ENCODE measurements around the gene GOLGA5.
"Not testable (repeated sequence)": the region's sequence is repeated elsewhere in the genome, so short reads cannot be mapped to it uniquely, and the experiment has no call there.

GOLGA5 gene

DNA sequence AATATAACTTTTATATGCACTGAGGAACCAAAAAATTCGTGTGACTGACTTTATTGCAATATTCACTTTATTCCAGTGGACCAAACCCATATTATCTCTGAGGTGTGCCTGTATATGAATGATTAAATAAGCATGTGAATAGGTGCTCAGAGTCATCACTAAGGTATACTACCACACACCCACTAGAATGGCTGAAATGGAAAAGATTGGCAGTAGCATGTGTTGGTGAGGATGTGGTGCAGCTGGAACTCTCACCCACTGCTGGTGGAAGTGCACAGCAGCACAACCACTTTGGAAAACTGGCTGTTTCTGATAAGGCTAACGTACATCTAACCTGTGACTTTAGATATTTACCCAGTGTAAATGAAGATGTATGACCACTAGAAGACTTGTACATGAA, 36.8 kb downstream of the GOLGA5 start:
- H3K27me3 ChIP-seq: no peaks in the 10 kb centered on the region
- H3K4me1 ChIP-seq: no peaks in the 10 kb centered on the region
- peaks cover 83 to 98% (median 94%) of the 10 kb centered on the region in 11 experiments for H3K36me3 ChIP-seq
- 0 out of 22 replicates have a peak, but pooled peaks cover 0 to 6% (median 0%) of the 10 kb centered on the region in 11 experiments for H4K20me1 ChIP-seq
- H3K27ac ChIP-seq: no peak overlapping the region
- H3K4me3 ChIP-seq: no peak overlapping the region
- TF ChIP-seq Cebpa-rat (IDR thresholded peaks at IDR 0.05): no peak
- no peaks in the 10 kb centered on the region for H3K9me3 ChIP-seq (replicated peaks in 1 of 11)
- H3K4me2 ChIP-seq: no peak overlapping the region
- no peak overlapping the region for H3K9ac ChIP-seq

- peaks cover 81 to 97% (median 92%) of the 10 kb centered on the region in 11 experiments for H3K36me3 ChIP-seq
- no peak overlapping the region for H3K9ac ChIP-seq
- H3K27ac ChIP-seq: no peak overlapping the region
- H3K9me3 ChIP-seq (replicated peaks in 1 of 11): no peaks in the 10 kb centered on the region
- TF ChIP-seq Cebpa-rat (IDR thresholded peaks at IDR 0.05): no peak
- H3K4me3 ChIP-seq: no peak overlapping the region
- no peak overlapping the region for H3K4me2 ChIP-seq
- H3K4me1 ChIP-seq: no peaks in the 10 kb centered on the region
- peaks cover 0 to 6% (median 0%) of the 10 kb centered on the region in 11 experiments; a peak in 1 of 22 replicates for H4K20me1 ChIP-seq
- no peaks in the 10 kb centered on the region for H3K27me3 ChIP-seq
These were observed 38.1 kb downstream of the GOLGA5 start for GRCh38 chr14:92832137-92832700.

DNA sequence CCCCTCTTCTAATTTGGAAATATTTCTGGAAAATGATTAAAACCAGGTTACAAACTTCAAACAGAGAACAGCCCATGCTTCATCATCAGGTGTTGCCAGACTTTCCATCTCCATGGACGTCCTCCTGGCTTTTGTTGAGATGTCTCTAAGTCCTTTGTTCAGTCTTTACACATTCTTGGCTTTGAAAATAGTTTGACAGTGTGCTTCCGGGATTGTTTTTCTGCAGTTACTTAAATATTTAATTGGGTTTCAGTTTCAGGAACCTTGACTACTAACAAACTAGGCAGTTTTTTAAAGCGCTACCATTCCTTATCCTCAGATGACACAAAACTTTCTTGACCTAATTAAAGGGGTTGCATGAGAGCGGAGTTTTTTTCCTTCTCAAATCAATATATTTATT, 47.8 kb downstream of the GOLGA5 start:
- H3K27ac ChIP-seq: no peak overlapping the region
- H3K4me3 ChIP-seq: no peak overlapping the region
- H3K9me3 ChIP-seq (replicated peaks in 1 of 11): peaks cover 0 to 6% (median 0%) of the 10 kb centered on the region in 11 experiments; a peak in 1 of 22 replicates
- no peaks in the 10 kb centered on the region for H3K27me3 ChIP-seq
- no peak for TF ChIP-seq Cebpa-rat (IDR thresholded peaks at IDR 0.05)
- H3K4me1 ChIP-seq: peaks cover 7 to 34% (median 11%) of the 10 kb centered on the region in 10 experiments; a peak in 19 of 20 replicates
- no peak overlapping the region for H3K4me2 ChIP-seq
- H3K36me3 ChIP-seq: peaks cover 45 to 58% (median 49%) of the 10 kb centered on the region in 11 experiments
- no peak overlapping the region for H3K9ac ChIP-seq
- no peaks in the 10 kb centered on the region for H4K20me1 ChIP-seq

DNA sequence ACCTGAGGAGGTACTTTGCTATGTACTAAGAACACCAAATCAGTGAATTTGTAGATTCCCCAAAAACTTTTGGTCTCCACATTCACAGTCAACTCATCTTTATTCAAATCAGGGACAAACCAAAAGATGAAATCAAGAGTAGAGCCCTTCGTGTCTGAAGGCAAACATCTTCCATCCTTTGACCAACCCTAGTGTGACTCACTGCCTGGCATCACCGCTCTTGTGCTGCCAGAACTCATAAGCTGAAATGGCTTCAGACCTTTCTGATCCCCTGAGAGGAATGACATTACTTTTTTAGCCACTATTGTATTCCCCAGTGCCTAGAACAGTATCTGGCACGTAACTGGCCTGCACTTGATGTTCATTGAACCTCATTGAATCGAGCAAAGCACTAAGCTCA, 50.1 kb downstream of the GOLGA5 start:
- Histone ChIP-seq H3K27me3 (no peaks in the 10 kb centered on the region), H3K9ac (no peak overlapping the region), H3K27ac (peak overlapping the region in 1 of 11 experiments; percentile 2; a peak in 1 of 22 replicates), H3K4me3 (no peak overlapping the region), H3K4me1 (peaks cover 16 to 49% (median 25%) of the 10 kb centered on the region in 10 experiments), H4K20me1 (no peaks in the 10 kb centered on the region), H3K36me3 (peaks cover 22 to 35% (median 28%) of the 10 kb centered on the region in 11 experiments), H3K4me2 (peak overlapping the region in 5 of 11 experiments; percentile 5 to 44 (median 21); a peak in 6 of 22 replicates), H3K9me3 (replicated peaks in 1 of 11) (peaks cover 0 to 6% (median 0%) of the 10 kb centered on the region in 11 experiments; a peak in 1 of 22 replicates)
- TF ChIP-seq Cebpa-rat (IDR thresholded peaks at IDR 0.05): no peak

DNA sequence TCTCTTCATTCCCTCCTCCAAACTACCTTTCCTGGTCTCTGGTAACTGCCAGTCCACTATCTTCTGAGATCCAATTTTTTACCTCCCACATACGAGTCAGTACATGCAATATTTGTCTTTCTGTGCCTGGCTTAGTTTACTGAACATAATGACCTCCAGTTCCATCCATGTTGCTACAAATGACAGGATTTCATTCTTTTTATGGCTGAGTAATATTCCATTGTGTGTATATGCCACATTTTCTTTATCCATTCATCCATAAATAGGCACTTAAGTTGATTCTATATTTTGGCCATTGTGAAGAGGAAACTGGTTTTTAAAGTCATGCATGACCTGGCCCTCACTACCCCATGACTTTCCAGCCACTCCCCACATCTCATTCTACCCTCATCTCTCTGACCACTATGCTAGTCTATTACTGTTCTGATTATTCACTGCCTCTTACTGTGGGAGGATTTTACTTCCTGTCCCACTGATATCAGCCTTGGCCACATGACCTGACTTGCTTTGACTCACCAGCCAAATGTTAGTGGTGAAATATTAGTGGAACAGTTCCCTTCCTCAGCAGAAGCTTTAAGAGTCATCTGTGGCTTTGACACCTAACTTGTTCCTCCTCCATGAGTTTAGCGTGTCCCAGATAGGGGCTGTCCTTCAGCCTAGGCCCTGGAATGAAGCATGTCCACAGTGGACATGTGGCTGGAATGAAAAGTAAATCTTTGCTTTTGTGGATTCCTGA, 52.2 kb downstream of the GOLGA5 start:
- TF ChIP-seq Cebpa-rat (IDR thresholded peaks at IDR 0.05): no peak
- H4K20me1 ChIP-seq: no peaks in the 10 kb centered on the region
- H3K9ac ChIP-seq: peak overlapping the region in 1 of 11 experiments; percentile 39; a peak in 1 of 22 replicates
- H3K27ac ChIP-seq: peak overlapping the region in 4 of 11 experiments; percentile 15 to 73 (median 53); a peak in 7 of 22 replicates
- H3K4me1 ChIP-seq: peaks cover 16 to 60% (median 32%) of the 10 kb centered on the region in 10 experiments
- peaks cover 0 to 17% (median 8%) of the 10 kb centered on the region in 11 experiments; a peak in 14 of 22 replicates for H3K9me3 ChIP-seq (replicated peaks in 1 of 11)
- H3K27me3 ChIP-seq: no peaks in the 10 kb centered on the region
- peaks cover 1 to 14% (median 7%) of the 10 kb centered on the region in 11 experiments; a peak in 17 of 22 replicates for H3K36me3 ChIP-seq
- H3K4me2 ChIP-seq: peak overlapping the region in 8 of 11 experiments; percentile 2 to 78 (median 42); a peak in 13 of 22 replicates
- no peak overlapping the region for H3K4me3 ChIP-seq

GRCh38 chr14:92847278-92847677, 53.2 kb downstream of the GOLGA5 start:
- H3K4me2 ChIP-seq: peak overlapping the region; percentile 2 to 78 (median 28); a peak in 18 of 22 replicates
- peak overlapping the region in 3 of 11 experiments; percentile 28 to 73 (median 50); a peak in 5 of 22 replicates for H3K27ac ChIP-seq
- peaks cover 0 to 4% (median 0%) of the 10 kb centered on the region in 11 experiments; a peak in 1 of 22 replicates for H3K36me3 ChIP-seq
- H3K4me3 ChIP-seq: no peak overlapping the region
- H3K9me3 ChIP-seq (replicated peaks in 1 of 11): peaks cover 0 to 17% (median 8%) of the 10 kb centered on the region in 11 experiments; a peak in 16 of 22 replicates
- no peaks in the 10 kb centered on the region for H4K20me1 ChIP-seq
- TF ChIP-seq Cebpa-rat (IDR thresholded peaks at IDR 0.05): no peak
- H3K27me3 ChIP-seq: no peaks in the 10 kb centered on the region
- H3K4me1 ChIP-seq: peaks cover 16 to 60% (median 32%) of the 10 kb centered on the region in 10 experiments
- H3K9ac ChIP-seq: peak overlapping the region in 1 of 11 experiments; percentile 35; a peak in 1 of 22 replicates

GRCh38 chr14:92847749-92848148, 53.6 kb downstream of the GOLGA5 start:
- H3K27ac ChIP-seq: peak overlapping the region in 1 of 11 experiments; percentile 73; a peak in 2 of 22 replicates
- no peak overlapping the region for H3K9ac ChIP-seq
- H3K27me3 ChIP-seq: no peaks in the 10 kb centered on the region
- no peaks in the 10 kb centered on the region for H4K20me1 ChIP-seq
- TF ChIP-seq Cebpa-rat (IDR thresholded peaks at IDR 0.05): no peak
- H3K4me1 ChIP-seq: peaks cover 16 to 60% (median 32%) of the 10 kb centered on the region in 10 experiments
- H3K4me2 ChIP-seq: peak overlapping the region; percentile 2 to 78 (median 28); a peak in 17 of 22 replicates
- peaks cover 0 to 17% (median 12%) of the 10 kb centered on the region in 11 experiments; a peak in 17 of 22 replicates for H3K9me3 ChIP-seq (replicated peaks in 1 of 11)
- H3K36me3 ChIP-seq: no peaks in the 10 kb centered on the region
- no peak overlapping the region for H3K4me3 ChIP-seq

GRCh38 chr14:92848887-92849286, 54.8 kb downstream of the GOLGA5 start:
- Histone ChIP-seq H3K27me3 (no peaks in the 10 kb centered on the region), H3K4me2 (peak overlapping the region in 5 of 11 experiments; percentile 1 to 54 (median 24); a peak in 7 of 22 replicates), H3K27ac (no peak overlapping the region), H3K4me1 (peaks cover 20 to 59% (median 31%) of the 10 kb centered on the region in 10 experiments), H3K9me3 (replicated peaks in 1 of 11) (peaks cover 0 to 24% (median 14%) of the 10 kb centered on the region in 11 experiments; a peak in 17 of 22 replicates), H4K20me1 (no peaks in the 10 kb centered on the region), H3K9ac (no peak overlapping the region), H3K4me3 (no peak overlapping the region), H3K36me3 (no peaks in the 10 kb centered on the region)
- TF ChIP-seq Cebpa-rat (IDR thresholded peaks at IDR 0.05): no peak

DNA sequence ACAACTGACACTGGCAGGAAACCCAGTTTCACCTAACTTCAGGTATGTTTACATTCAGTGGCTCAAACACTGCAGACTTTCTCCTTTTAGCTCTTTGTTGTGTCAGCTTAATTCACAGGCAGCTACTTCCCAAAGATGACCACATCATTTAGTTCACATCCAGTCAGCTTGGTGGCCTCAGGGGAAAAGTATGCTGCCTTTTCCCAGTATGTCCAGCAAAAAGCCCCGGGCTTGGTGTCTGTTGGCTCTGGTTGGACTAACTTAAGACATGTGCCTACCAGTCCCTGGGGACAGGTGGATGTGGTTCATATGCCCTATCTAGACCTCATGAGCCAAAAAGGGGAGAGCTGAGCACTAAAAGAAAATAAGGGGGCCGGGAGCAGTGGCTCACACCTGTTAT, 56.4 kb downstream of the GOLGA5 start:
- no peak for TF ChIP-seq Cebpa-rat (IDR thresholded peaks at IDR 0.05)
- H3K4me1 ChIP-seq: peaks cover 20 to 46% (median 27%) of the 10 kb centered on the region in 10 experiments
- H3K4me3 ChIP-seq: no peak overlapping the region
- H3K9me3 ChIP-seq (replicated peaks in 1 of 11): peaks cover 0 to 24% (median 14%) of the 10 kb centered on the region in 11 experiments; a peak in 17 of 22 replicates
- no peak overlapping the region for H3K27ac ChIP-seq
- no peaks in the 10 kb centered on the region for H3K27me3 ChIP-seq
- H3K36me3 ChIP-seq: no peaks in the 10 kb centered on the region
- no peak overlapping the region for H3K9ac ChIP-seq
- H3K4me2 ChIP-seq: peak overlapping the region in 3 of 11 experiments; percentile 7 to 66 (median 27); a peak in 4 of 22 replicates
- no peaks in the 10 kb centered on the region for H4K20me1 ChIP-seq

GRCh38 chr14:92853136-92853535, 59.0 kb downstream of the GOLGA5 start:
- H3K4me3 ChIP-seq, H3K27me3 ChIP-seq, H3K27ac ChIP-seq, H3K9ac ChIP-seq, H3K36me3 ChIP-seq, H4K20me1 ChIP-seq: not testable (repeated sequence)
- H3K9me3 ChIP-seq (replicated peaks in 1 of 11): peaks cover 0 to 24% (median 11%) of the 10 kb centered on the region in 11 experiments; a peak in 17 of 22 replicates
- H3K4me2 ChIP-seq: peak overlapping the region in 2 of 11 experiments; percentile 18 to 21; a peak in 1 of 22 replicates
- peaks cover 0 to 20% (median 10%) of the 10 kb centered on the region in 10 experiments; a peak in 12 of 20 replicates for H3K4me1 ChIP-seq

Data from BLaER1 treated with 17β-estradiol and CSF1 and Interleukin-3, amounts not matched to agents 10 nM and 100 nM (cell line).